ENCODE measurements around the gene NUP37. TPM values are rescaled to one million over a fixed set of nuclear protein-coding genes. Genes with fewer than 3 reads are reported as not detected.

Gene NUP37
- polyA plus RNA-seq, 1 donor from 2014 or later = 21.6 TPM

DNA sequence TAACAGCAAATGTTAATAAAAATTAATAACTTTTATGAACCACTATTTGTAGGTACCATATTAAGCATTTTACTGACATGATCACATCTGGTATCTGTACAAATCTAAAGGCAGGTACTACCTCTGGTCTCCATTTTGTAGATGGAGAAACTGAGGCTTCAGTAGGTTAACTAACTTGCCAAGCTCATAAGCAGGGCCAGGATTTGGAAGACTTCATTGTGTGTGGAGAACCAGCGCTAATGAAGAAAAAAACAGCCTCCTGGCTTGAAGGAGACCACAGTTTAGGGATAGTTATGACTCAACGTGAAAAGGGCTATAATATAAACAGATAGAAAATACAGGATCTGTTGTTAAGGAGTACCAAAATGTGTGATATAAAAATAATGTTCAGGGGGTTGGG lies 1.0 kb downstream of the NUP37 start:
- H3K27me3 ChIP-seq (ENCODE audit: insufficient read depth, low read depth, low read length) = no peaks in the 10 kb centered on the region
- no peaks in the 10 kb centered on the region for H3F3A ChIP-seq (ENCODE audit: insufficient read depth, low read length, poor library complexity, severe bottlenecking)
- H2AFZ ChIP-seq (ENCODE audit: low read depth, low read length) = no peak overlapping the region
- TF ChIP-seq EZH2 (IDR thresholded peaks at IDR 0.05; ENCODE audit: borderline replicate concordance, insufficient read depth, low read length, poor library complexity, severe bottlenecking) = no peak
- TF ChIP-seq MXI1 (conservative IDR thresholded peaks at IDR 0.05; ENCODE audit: poor library complexity, severe bottlenecking) = no peak
- TF ChIP-seq, protein P1, sequence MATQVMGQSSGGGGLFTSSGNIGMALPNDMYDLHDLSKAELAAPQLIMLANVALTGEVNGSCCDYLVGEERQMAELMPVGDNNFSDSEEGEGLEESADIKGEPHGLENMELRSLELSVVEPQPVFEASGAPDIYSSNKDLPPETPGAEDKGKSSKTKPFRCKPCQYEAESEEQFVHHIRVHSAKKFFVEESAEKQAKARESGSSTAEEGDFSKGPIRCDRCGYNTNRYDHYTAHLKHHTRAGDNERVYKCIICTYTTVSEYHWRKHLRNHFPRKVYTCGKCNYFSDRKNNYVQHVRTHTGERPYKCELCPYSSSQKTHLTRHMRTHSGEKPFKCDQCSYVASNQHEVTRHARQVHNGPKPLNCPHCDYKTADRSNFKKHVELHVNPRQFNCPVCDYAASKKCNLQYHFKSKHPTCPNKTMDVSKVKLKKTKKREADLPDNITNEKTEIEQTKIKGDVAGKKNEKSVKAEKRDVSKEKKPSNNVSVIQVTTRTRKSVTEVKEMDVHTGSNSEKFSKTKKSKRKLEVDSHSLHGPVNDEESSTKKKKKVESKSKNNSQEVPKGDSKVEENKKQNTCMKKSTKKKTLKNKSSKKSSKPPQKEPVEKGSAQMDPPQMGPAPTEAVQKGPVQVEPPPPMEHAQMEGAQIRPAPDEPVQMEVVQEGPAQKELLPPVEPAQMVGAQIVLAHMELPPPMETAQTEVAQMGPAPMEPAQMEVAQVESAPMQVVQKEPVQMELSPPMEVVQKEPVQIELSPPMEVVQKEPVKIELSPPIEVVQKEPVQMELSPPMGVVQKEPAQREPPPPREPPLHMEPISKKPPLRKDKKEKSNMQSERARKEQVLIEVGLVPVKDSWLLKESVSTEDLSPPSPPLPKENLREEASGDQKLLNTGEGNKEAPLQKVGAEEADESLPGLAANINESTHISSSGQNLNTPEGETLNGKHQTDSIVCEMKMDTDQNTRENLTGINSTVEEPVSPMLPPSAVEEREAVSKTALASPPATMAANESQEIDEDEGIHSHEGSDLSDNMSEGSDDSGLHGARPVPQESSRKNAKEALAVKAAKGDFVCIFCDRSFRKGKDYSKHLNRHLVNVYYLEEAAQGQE (IDR thresholded peaks at IDR 0.05; ENCODE audit: borderline replicate concordance) = no peak
- TF ChIP-seq, protein P2, sequence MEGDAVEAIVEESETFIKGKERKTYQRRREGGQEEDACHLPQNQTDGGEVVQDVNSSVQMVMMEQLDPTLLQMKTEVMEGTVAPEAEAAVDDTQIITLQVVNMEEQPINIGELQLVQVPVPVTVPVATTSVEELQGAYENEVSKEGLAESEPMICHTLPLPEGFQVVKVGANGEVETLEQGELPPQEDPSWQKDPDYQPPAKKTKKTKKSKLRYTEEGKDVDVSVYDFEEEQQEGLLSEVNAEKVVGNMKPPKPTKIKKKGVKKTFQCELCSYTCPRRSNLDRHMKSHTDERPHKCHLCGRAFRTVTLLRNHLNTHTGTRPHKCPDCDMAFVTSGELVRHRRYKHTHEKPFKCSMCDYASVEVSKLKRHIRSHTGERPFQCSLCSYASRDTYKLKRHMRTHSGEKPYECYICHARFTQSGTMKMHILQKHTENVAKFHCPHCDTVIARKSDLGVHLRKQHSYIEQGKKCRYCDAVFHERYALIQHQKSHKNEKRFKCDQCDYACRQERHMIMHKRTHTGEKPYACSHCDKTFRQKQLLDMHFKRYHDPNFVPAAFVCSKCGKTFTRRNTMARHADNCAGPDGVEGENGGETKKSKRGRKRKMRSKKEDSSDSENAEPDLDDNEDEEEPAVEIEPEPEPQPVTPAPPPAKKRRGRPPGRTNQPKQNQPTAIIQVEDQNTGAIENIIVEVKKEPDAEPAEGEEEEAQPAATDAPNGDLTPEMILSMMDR (IDR thresholded peaks at IDR 0.05; ENCODE audit: poor library complexity, severe bottlenecking) = no peak
- TF ChIP-seq SMC3 (conservative IDR thresholded peaks at IDR 0.05; ENCODE audit: poor library complexity) = no peak
- no peak for TF ChIP-seq POLR2AphosphoS5 (IDR thresholded peaks at IDR 0.05)
- TF ChIP-seq TAF1 (IDR thresholded peaks at IDR 0.05; ENCODE audit: low read depth) = no peak
- no peak for TF ChIP-seq EP300 (conservative IDR thresholded peaks at IDR 0.05; ENCODE audit: poor library complexity, severe bottlenecking)
- TF ChIP-seq RAD21 (conservative IDR thresholded peaks at IDR 0.05) = no peak
- no peaks in the 10 kb centered on the region for H3K36me3 ChIP-seq (ENCODE audit: insufficient read depth, low read length)
- H3K4me3 ChIP-seq (ENCODE audit: low read length) = peak overlapping the region; percentile 83
- peaks cover 14% of the 10 kb centered on the region for H3K79me2 ChIP-seq (replicated peaks; ENCODE audit: insufficient read depth, low read length)
- H4K20me1 ChIP-seq (ENCODE audit: insufficient read depth) = no peaks in the 10 kb centered on the region
- no peak overlapping the region for H3K4me2 ChIP-seq (ENCODE audit: low read length)
- H3K27ac ChIP-seq (ENCODE audit: low read length) = no peak overlapping the region
- no peaks in the 10 kb centered on the region for H3K9me3 ChIP-seq (ENCODE audit: low read length)
- H3K9me2 ChIP-seq (ENCODE audit: insufficient read depth, low read length) = no peaks in the 10 kb centered on the region
- H3K9ac ChIP-seq (ENCODE audit: low read length) = no peak overlapping the region

DNA sequence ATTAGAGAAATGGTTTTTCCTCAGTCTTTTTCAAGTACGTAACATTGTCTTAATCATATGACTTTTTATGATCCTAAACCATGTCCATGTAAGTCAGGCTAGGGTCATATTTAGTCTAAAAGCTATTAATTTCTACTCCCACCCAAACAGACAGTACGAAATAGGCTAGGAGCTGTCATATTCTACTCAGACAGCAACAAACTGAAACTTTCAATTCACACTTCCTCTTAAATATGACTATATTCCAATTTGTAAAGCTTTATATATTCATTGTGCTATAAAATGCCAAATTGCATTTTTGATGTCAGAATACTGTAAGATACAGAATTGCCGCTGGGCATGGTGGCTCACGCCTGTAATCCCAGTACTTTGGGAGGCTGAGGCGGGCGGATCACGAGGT lies 3.5 kb downstream of the NUP37 start:
- peaks cover 10% of the 10 kb centered on the region for H3K79me2 ChIP-seq (replicated peaks; ENCODE audit: insufficient read depth, low read length)
- no peaks in the 10 kb centered on the region for H3K9me3 ChIP-seq (ENCODE audit: low read length)
- no peaks in the 10 kb centered on the region for H3F3A ChIP-seq (ENCODE audit: insufficient read depth, low read length, poor library complexity, severe bottlenecking)
- no peaks in the 10 kb centered on the region for H3K9me2 ChIP-seq (ENCODE audit: insufficient read depth, low read length)
- no peak overlapping the region for H2AFZ ChIP-seq (ENCODE audit: low read depth, low read length)
- H3K4me3 ChIP-seq (ENCODE audit: low read length) = no peak overlapping the region
- no peaks in the 10 kb centered on the region for H3K27me3 ChIP-seq (ENCODE audit: insufficient read depth, low read depth, low read length)
- TF ChIP-seq EP300 (conservative IDR thresholded peaks at IDR 0.05; ENCODE audit: poor library complexity, severe bottlenecking) (no peak), POLR2AphosphoS5 (IDR thresholded peaks at IDR 0.05) (no peak), EZH2 (IDR thresholded peaks at IDR 0.05; ENCODE audit: borderline replicate concordance, insufficient read depth, low read length, poor library complexity, severe bottlenecking) (no peak), SMC3 (conservative IDR thresholded peaks at IDR 0.05; ENCODE audit: poor library complexity) (no peak)
- H3K27ac ChIP-seq (ENCODE audit: low read length) = no peak overlapping the region
- H3K4me2 ChIP-seq (ENCODE audit: low read length) = no peak overlapping the region
- no peaks in the 10 kb centered on the region for H4K20me1 ChIP-seq (ENCODE audit: insufficient read depth)
- H3K36me3 ChIP-seq (ENCODE audit: insufficient read depth, low read length) = no peaks in the 10 kb centered on the region
- H3K9ac ChIP-seq (ENCODE audit: low read length) = no peak overlapping the region

Data from neural cell (in vitro differentiated cells).